ENCODE results near the gene PLCB1.

The PLCB1 gene

GRCh38 chr20:8627340-8628004 is 495.4 kb downstream of the PLCB1 start:
- DNase-seq (ENCODE audit: low read depth) = no peak
- no peak overlapping the region for H3K4me3 ChIP-seq (ENCODE audit: low read depth, low read length)
- TF ChIP-seq MYC (IDR thresholded peaks at IDR 0.05; ENCODE audit: low read depth, low read length) = no peak
- no peak for TF ChIP-seq MAX (IDR thresholded peaks at IDR 0.05; ENCODE audit: low read depth, low read length)
- no peak for TF ChIP-seq POLR2A (IDR thresholded peaks at IDR 0.05; ENCODE audit: extremely low read depth, insufficient read length)
- no peak for TF ChIP-seq CTCF (IDR thresholded peaks at IDR 0.05; ENCODE audit: low read depth, low read length)

GRCh38 chr20:8631271-8631670 is 499.2 kb downstream of the PLCB1 start:
- TF ChIP-seq MAX (IDR thresholded peaks at IDR 0.05; ENCODE audit: low read depth, low read length) = no peak
- TF ChIP-seq MYC (IDR thresholded peaks at IDR 0.05; ENCODE audit: low read depth, low read length) = no peak
- TF ChIP-seq POLR2A (IDR thresholded peaks at IDR 0.05; ENCODE audit: extremely low read depth, insufficient read length) = no peak
- no peak for TF ChIP-seq CTCF (IDR thresholded peaks at IDR 0.05; ENCODE audit: low read depth, low read length)
- no peak overlapping the region for H3K4me3 ChIP-seq (ENCODE audit: low read depth, low read length)
- no peak for DNase-seq (ENCODE audit: low read depth)

- TF ChIP-seq MYC (IDR thresholded peaks at IDR 0.05; ENCODE audit: low read depth, low read length) (no peak), MAX (IDR thresholded peaks at IDR 0.05; ENCODE audit: low read depth, low read length) (no peak), POLR2A (IDR thresholded peaks at IDR 0.05; ENCODE audit: extremely low read depth, insufficient read length) (no peak), CTCF (IDR thresholded peaks at IDR 0.05; ENCODE audit: low read depth, low read length) (no peak)
- no peak overlapping the region for H3K4me3 ChIP-seq (ENCODE audit: low read depth, low read length)
- no peak for DNase-seq (ENCODE audit: low read depth)
Measured at GRCh38 chr20:8633366-8633765, 501.3 kb downstream of the PLCB1 start.

- H3K4me3 ChIP-seq (ENCODE audit: low read depth, low read length) = no peak overlapping the region
- no peak for DNase-seq (ENCODE audit: low read depth)
- no peak for TF ChIP-seq POLR2A (IDR thresholded peaks at IDR 0.05; ENCODE audit: extremely low read depth, insufficient read length)
- no peak for TF ChIP-seq CTCF (IDR thresholded peaks at IDR 0.05; ENCODE audit: low read depth, low read length)
- TF ChIP-seq MAX (IDR thresholded peaks at IDR 0.05; ENCODE audit: low read depth, low read length) = no peak
- no peak for TF ChIP-seq MYC (IDR thresholded peaks at IDR 0.05; ENCODE audit: low read depth, low read length)
Measured at GRCh38 chr20:8635048-8635572, 503.0 kb downstream of the PLCB1 start.

GRCh38 chr20:8635837-8636236 is 503.8 kb downstream of the PLCB1 start:
- TF ChIP-seq MYC (IDR thresholded peaks at IDR 0.05; ENCODE audit: low read depth, low read length) (no peak), MAX (IDR thresholded peaks at IDR 0.05; ENCODE audit: low read depth, low read length) (no peak)
- DNase-seq (ENCODE audit: low read depth) = no peak
- no peak overlapping the region for H3K4me3 ChIP-seq (ENCODE audit: low read depth, low read length)

GRCh38 chr20:8639112-8639778 is 507.2 kb downstream of the PLCB1 start:
- no peak for DNase-seq (ENCODE audit: low read depth)
- no peak for TF ChIP-seq MAX (IDR thresholded peaks at IDR 0.05; ENCODE audit: low read depth, low read length)
- TF ChIP-seq MYC (IDR thresholded peaks at IDR 0.05; ENCODE audit: low read depth, low read length) = no peak
- no peak for TF ChIP-seq POLR2A (IDR thresholded peaks at IDR 0.05; ENCODE audit: extremely low read depth, insufficient read length)
- no peak for TF ChIP-seq CTCF (IDR thresholded peaks at IDR 0.05; ENCODE audit: low read depth, low read length)
- H3K4me3 ChIP-seq (ENCODE audit: low read depth, low read length) = no peak overlapping the region
